Activated CD8-positive, alpha-beta memory T cell treated with anti-CD3 and anti-CD28 coated beads for 1 hour (primary cell): ENCODE data around the gene NUBP2.

Experiments used
- DNase-seq, 2 donors: peaks; one replicate each; pipeline ENCODE4 v3.0.0-alpha.2; 2020; ENCODE audit warnings: low read depth in 1 of 2; ENCODE audit errors: extremely low read depth in 1 of 2

NUBP2 gene

GRCh38 chr16:1782408-1783264 lies at the start of gene NUBP2, which contains the start of gene SPSB3:
TSS of gene NUBP2 (plus strand) at chr16:1782960. CDS start at chr16:1783021, 61 bp downstream.
TSS of gene SPSB3 (minus strand) at chr16:1782571. CDS start at chr16:1781483, 1,088 bp downstream.
- peak; percentile 94 for DNase-seq

- no peak for DNase-seq
Measured at GRCh38 chr16:1734123-1734522, 48.6 kb upstream of the NUBP2 start.

GRCh38 chr16:1734816-1735215 lies 47.9 kb upstream of the NUBP2 start:
- DNase-seq, result no peak

GRCh38 chr16:1740234-1740633 lies 42.5 kb upstream of the NUBP2 start:
- DNase-seq, result no peak

GRCh38 chr16:1740781-1741490 lies 41.8 kb upstream of the NUBP2 start:
- no peak for DNase-seq

GRCh38 chr16:1741553-1742165 lies 41.1 kb upstream of the NUBP2 start:
- no peak for DNase-seq

GRCh38 chr16:1743376-1744337 lies 39.1 kb upstream of the NUBP2 start:
- no peak for DNase-seq

- DNase-seq, result no peak
Measured at GRCh38 chr16:1744338-1744840, 38.4 kb upstream of the NUBP2 start.

- DNase-seq, result no peak
Measured at GRCh38 chr16:1745181-1745899, 37.4 kb upstream of the NUBP2 start.

- no peak for DNase-seq
Measured at GRCh38 chr16:1745900-1746692, 36.7 kb upstream of the NUBP2 start.

GRCh38 chr16:1746693-1747195 lies 36.0 kb upstream of the NUBP2 start:
- DNase-seq, result no peak

GRCh38 chr16:1747934-1748333 lies 34.8 kb upstream of the NUBP2 start:
- no peak for DNase-seq

- DNase-seq, result no peak
Measured at GRCh38 chr16:1749152-1750117, 33.3 kb upstream of the NUBP2 start.

- DNase-seq, result no peak
Measured at GRCh38 chr16:1751946-1752345, 30.8 kb upstream of the NUBP2 start.

- no peak for DNase-seq
Measured at GRCh38 chr16:1752853-1753252, 29.9 kb upstream of the NUBP2 start.

- no peak for DNase-seq
Measured at GRCh38 chr16:1754204-1754603, 28.6 kb upstream of the NUBP2 start.

GRCh38 chr16:1757714-1758461 lies 24.9 kb upstream of the NUBP2 start:
- DNase-seq, result no peak
